Activated CD8-positive, alpha-beta T cell treated with anti-CD3 and anti-CD28 coated beads, Interleukin-2, amount 10 ng/mL, durations not matched to agents 7 days and 5 days (primary cell): ENCODE data around the gene B3GALNT2. TPM values are rescaled to one million over a fixed set of nuclear protein-coding genes. Genes with fewer than 3 reads are reported as not detected.
"Not testable (repeated sequence)": the region's sequence is repeated elsewhere in the genome, so short reads cannot be mapped to it uniquely, and the experiment has no call there.

Experiments
- ATAC-seq: fragments of 150-1000 bp; cut with Tn5 transposase; one replicate; pipeline ENCODE4 v1.10.0; 2021; ENCODE audit warnings: moderate library complexity
- CTCF ChIA-PET: fragments of 350-600 bp; sonication (Branson Sonifier 250); formaldehyde crosslinking; loops from one replicate; lab custom pipeline; 2021; ENCODE audit warnings: antibody characterized with exemption; lab: Charles Lee
- POLR2A ChIA-PET: fragments of 350-600 bp; sonication (Branson Sonifier 250); formaldehyde crosslinking; loops from one replicate; lab custom pipeline; 2021; ENCODE audit warnings: antibody characterized with exemption; lab: Charles Lee
- DNase-seq: peaks from one replicate; pipeline ENCODE4 v3.0.0-alpha.2; 2020
- H3K27ac Mint-ChIP-seq: one replicate; pipeline ENCODE4 v1.8.0; 2021; ENCODE audit warnings: mild to moderate bottlenecking, mixed read lengths
- H3K27me3 Mint-ChIP-seq: one replicate; pipeline ENCODE4 v1.8.0; 2021; ENCODE audit warnings: low read depth, mixed read lengths
- H3K36me3 Mint-ChIP-seq: one replicate; pipeline ENCODE4 v1.8.0; 2021; ENCODE audit warnings: low read depth, mixed read lengths
- H3K4me1 Mint-ChIP-seq: one replicate; pipeline ENCODE4 v1.8.0; 2021; ENCODE audit warnings: low read depth, mixed read lengths
- H3K4me3 Mint-ChIP-seq: one replicate; pipeline ENCODE4 v1.8.0; 2021; ENCODE audit warnings: mild to moderate bottlenecking, mixed read lengths
- H3K9me3 Mint-ChIP-seq: one replicate; pipeline ENCODE4 v1.8.0; 2022; ENCODE audit warnings: mixed read lengths; ENCODE audit not compliant: insufficient read depth
- total RNA-seq, 2 experiments: library from RNA; stranded (reverse); gene quantifications; one replicate each; pipeline ENCODE4 v1.2.3, GENCODE V29; 2021

Gene B3GALNT2
- total RNA-seq, 2 experiments from 2014 or later: 12.9 to 13.0 TPM

DNA sequence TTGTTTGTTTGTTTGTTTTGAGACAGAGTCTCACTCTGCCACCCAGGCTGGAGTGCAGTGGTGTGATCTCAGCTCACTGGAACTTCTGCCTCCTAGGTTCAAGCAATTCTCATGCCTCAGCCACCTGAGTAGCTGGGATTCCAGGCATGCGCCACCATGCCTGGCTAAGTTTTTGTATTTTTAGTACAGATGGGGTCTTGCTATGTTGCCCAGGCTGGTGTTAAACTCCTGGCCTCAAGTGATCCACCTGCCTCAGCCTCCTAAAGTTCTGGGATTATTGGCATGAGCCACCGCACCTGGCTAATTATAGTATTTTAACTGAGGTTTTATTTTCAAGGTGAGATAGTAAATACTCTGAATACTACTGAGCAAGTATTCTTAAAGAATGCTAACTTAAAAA is 34.4 kb downstream of the B3GALNT2 start:
- POLR2A ChIA-PET, H3K27ac Mint-ChIP-seq, CTCF ChIA-PET, H3K36me3 Mint-ChIP-seq, H3K4me1 Mint-ChIP-seq, H3K4me3 Mint-ChIP-seq, ATAC-seq, H3K9me3 Mint-ChIP-seq, DNase-seq, H3K27me3 Mint-ChIP-seq: not testable (repeated sequence)

DNA sequence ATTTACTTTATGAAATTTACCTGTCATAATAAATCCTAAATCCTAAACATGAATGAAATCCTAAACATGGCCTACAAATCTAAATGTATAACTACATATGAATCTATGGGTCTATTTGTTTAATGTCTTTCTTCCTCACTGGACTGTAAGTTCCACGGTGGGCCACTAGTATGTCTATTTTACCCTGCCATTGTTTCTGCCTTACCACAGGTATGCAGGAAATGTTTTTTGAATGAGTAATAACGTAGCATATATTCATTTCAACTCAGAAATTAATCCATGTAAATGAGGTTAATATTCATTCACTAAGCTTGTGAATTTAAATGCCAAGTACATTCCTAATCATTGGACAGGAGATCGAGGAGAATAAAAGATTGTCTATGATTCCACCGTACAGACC is 35.3 kb downstream of the B3GALNT2 start:
- no peaks in the 10 kb centered on the region for H3K9me3 Mint-ChIP-seq
- H3K27ac Mint-ChIP-seq: no peak overlapping the region
- POLR2A ChIA-PET: no interaction called here
- no peaks in the 10 kb centered on the region for H3K27me3 Mint-ChIP-seq
- no peak for DNase-seq
- no peak for ATAC-seq
- CTCF ChIA-PET: interaction anchor here (0.6 kb wide), 2 partner anchors 34 to 1041 kb away, joined by 3 to 4 read pairs; no protein-coding TSS in a partner anchor
- H3K4me1 Mint-ChIP-seq: peaks cover 10% of the 10 kb centered on the region
- H3K4me3 Mint-ChIP-seq: no peak overlapping the region
- H3K36me3 Mint-ChIP-seq: peaks cover 14% of the 10 kb centered on the region

DNA sequence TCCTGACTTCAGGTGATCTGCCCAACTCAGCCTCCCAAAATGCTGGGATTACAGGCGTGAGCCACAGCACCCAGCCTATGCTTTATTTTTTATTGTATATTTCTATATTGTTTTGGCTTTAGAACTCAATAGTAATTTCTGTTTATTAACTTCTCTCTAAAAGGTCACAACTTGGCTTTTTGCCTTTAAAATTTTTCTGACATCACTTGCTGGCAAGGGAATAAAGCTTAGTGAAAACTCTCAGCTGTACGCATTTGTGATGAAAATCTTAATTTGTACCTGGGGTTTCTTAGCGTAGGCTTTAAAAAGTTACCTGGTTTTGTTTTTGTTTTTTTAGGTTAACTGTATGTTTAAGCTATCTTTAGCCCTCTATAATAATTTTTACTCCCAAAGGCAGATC is 36.2 kb downstream of the B3GALNT2 start:
- POLR2A ChIA-PET: no interaction called here
- H3K27me3 Mint-ChIP-seq: no peaks in the 10 kb centered on the region
- H3K9me3 Mint-ChIP-seq: no peaks in the 10 kb centered on the region
- ATAC-seq (no peak), DNase-seq (no peak)
- H3K4me1 Mint-ChIP-seq: peaks cover 11% of the 10 kb centered on the region
- no peak overlapping the region for H3K27ac Mint-ChIP-seq
- peaks cover 16% of the 10 kb centered on the region for H3K36me3 Mint-ChIP-seq
- CTCF ChIA-PET: interaction anchor here (0.9 kb wide), 1 partner anchor 37 kb away, joined by 3 read pairs; no protein-coding TSS in a partner anchor
- H3K4me3 Mint-ChIP-seq: no peak overlapping the region

DNA sequence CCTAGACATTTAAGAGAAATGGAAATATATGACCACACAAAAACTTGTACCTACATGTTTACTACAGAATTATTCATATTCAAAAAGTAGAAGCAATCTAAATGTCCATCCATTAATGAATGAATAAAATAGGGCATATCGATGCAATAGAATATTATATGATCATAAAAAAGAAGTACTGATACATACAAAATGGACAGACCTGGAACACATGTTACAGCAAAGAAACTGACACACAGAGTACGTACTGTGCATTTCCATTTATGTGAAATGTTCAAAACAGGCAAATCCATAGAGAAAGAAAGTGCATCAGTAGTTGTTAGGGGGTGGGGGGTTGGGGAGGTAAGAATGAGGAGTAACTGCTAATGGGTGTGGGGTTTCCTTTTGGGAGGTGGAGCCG is 39.2 kb downstream of the B3GALNT2 start:
- CTCF ChIA-PET: no interaction called here
- Mint-ChIP-seq H3K27ac (no peak overlapping the region), H3K27me3 (no peaks in the 10 kb centered on the region), H3K36me3 (peaks cover 16% of the 10 kb centered on the region), H3K4me3 (no peak overlapping the region), H3K9me3 (no peaks in the 10 kb centered on the region), H3K4me1 (peaks cover 28% of the 10 kb centered on the region)
- ATAC-seq (no peak), DNase-seq (no peak)
- POLR2A ChIA-PET: interaction anchor here (0.7 kb wide), 1 partner anchor 477 kb away, joined by 4 read pairs; no protein-coding TSS in a partner anchor

DNA sequence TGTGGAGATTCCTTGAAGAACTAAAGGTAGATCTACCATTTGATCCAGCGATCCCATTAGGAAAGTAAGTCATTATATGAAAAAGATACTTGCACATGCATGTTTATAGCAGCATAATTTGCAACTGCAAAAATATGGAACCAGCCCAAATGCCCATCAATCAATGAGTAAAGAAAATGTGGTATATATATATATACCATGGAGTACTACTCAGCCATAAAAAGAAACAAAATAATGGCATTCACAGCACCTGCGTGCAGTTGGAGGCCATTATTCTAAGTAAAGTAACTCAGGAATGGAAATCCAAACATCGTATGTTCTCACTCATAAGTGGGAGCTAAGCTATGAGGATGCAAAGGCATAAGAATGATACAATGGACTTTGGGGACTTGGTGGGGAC is 41.4 kb downstream of the B3GALNT2 start:
- H3K4me3 Mint-ChIP-seq, H3K27me3 Mint-ChIP-seq, DNase-seq, CTCF ChIA-PET, ATAC-seq, POLR2A ChIA-PET, H3K9me3 Mint-ChIP-seq: not testable (repeated sequence)
- H3K27ac Mint-ChIP-seq: peak overlapping the region; percentile 60
- peaks cover 28% of the 10 kb centered on the region for H3K4me1 Mint-ChIP-seq
- H3K36me3 Mint-ChIP-seq: peaks cover 12% of the 10 kb centered on the region

DNA sequence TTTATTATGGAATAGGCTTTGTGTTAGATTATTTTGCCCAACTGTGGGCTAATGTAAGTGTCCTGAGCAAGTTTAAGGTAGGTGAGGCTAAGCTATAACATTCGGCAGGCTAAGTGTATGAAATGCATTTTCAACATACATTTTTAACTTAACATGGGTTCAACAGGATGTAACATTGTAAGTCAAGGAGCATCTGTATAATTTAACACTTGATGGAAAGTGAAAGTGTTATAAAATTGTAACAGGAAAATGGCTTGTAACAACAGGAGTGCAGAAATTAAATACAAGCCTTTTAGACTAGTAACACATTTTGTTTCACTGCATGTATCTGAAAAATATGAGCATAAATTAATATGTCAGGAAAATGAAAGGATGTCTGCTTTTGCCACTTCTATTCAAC is 42.3 kb downstream of the B3GALNT2 start:
- Mint-ChIP-seq H3K9me3 (no peaks in the 10 kb centered on the region), H3K4me3 (peak overlapping the region; percentile 7), H3K27ac (peak overlapping the region; percentile 84), H3K36me3 (peaks cover 12% of the 10 kb centered on the region), H3K4me1 (peaks cover 28% of the 10 kb centered on the region), H3K27me3 (no peaks in the 10 kb centered on the region)
- ChIA-PET POLR2A (no interaction called here), CTCF (interaction anchor here (0.7 to 1.9 kb wide), 3 partner anchors 24 to 43 kb away, joined by 3 to 6 read pairs (median 3); partner anchors contain the start of gene B3GALNT2)
- ATAC-seq (no peak), DNase-seq (no peak)

DNA sequence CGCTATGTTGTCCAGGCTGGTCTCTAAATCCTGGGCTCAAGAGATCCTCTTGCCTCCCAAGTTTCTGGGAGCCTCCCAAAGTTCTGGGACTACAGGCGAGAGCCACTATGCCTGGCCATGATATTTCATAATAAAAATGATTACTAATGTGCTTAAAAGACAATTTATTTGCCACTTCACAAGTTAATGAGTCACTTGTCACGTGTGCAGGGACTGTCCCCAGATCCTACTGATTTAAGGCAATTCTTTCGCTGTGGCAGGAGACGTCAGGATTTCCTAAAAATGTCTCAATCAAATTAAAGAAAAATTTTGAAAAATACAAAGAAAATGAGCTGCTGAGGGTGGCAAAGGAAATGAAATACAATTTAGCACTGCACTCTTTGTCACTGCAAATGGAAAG is 43.5 kb downstream of the B3GALNT2 start:
- Mint-ChIP-seq H3K27ac (no peak overlapping the region), H3K4me1 (peaks cover 28% of the 10 kb centered on the region), H3K4me3 (no peak overlapping the region), H3K9me3 (no peaks in the 10 kb centered on the region), H3K36me3 (peaks cover 12% of the 10 kb centered on the region), H3K27me3 (no peaks in the 10 kb centered on the region)
- no peak for DNase-seq
- ChIA-PET CTCF (interaction anchor here (1.4 to 1.9 kb wide), 2 partner anchors 42 to 44 kb away, joined by 3 to 6 read pairs; partner anchors contain the start of gene B3GALNT2), POLR2A (no interaction called here)
- no peak for ATAC-seq

DNA sequence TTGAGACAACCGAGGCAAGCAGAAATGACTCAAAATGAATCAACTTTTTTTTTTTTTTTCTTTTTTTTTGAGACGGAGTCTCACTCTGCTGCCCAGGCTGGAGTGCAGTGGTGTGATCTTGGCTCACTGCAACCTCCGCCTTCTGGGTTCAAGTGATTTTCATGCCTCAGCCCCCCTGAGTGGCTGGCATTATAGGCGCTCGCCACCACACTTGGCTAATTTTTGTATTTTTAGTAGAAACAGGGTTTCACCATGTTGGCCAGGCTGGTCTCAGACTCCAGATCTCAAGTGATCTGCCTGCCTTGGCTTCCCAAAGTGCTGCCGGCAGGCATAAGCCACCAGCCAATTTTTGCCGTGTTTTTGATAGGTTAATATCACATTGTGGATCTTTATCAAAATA is 46.4 kb downstream of the B3GALNT2 start:
- CTCF ChIA-PET, ATAC-seq, DNase-seq, H3K36me3 Mint-ChIP-seq, POLR2A ChIA-PET, H3K27me3 Mint-ChIP-seq, H3K4me3 Mint-ChIP-seq, H3K27ac Mint-ChIP-seq, H3K9me3 Mint-ChIP-seq: not testable (repeated sequence)
- H3K4me1 Mint-ChIP-seq: peaks cover 17% of the 10 kb centered on the region

DNA sequence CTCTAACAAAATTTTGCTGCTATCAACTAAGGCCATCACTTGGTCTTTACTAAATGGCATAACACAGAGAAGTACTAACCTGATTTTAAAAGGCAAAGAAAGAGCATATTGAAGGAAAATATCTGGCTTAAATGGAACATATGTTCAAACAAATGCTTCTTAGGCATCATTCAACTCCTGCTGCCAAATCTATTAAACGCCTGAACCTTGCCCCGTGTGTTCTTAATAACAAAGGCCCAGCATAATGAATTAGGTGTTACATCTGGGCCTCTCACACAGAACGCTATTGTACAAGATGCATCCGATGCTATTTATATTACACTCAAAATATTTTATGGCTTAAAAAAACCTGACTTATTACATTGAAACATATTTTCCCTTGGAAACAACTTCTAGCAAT is 48.4 kb downstream of the B3GALNT2 start:
- H3K9me3 Mint-ChIP-seq: no peaks in the 10 kb centered on the region
- H3K36me3 Mint-ChIP-seq: peaks cover 5% of the 10 kb centered on the region
- H3K4me1 Mint-ChIP-seq: peaks cover 5% of the 10 kb centered on the region
- ATAC-seq (no peak), DNase-seq (no peak)
- no peak overlapping the region for H3K27ac Mint-ChIP-seq
- POLR2A ChIA-PET: interaction anchor here (0.7 kb wide), 1 partner anchor 295 kb away, joined by 5 read pairs; no protein-coding TSS in a partner anchor
- CTCF ChIA-PET: no interaction called here
- no peak overlapping the region for H3K4me3 Mint-ChIP-seq
- no peaks in the 10 kb centered on the region for H3K27me3 Mint-ChIP-seq

DNA sequence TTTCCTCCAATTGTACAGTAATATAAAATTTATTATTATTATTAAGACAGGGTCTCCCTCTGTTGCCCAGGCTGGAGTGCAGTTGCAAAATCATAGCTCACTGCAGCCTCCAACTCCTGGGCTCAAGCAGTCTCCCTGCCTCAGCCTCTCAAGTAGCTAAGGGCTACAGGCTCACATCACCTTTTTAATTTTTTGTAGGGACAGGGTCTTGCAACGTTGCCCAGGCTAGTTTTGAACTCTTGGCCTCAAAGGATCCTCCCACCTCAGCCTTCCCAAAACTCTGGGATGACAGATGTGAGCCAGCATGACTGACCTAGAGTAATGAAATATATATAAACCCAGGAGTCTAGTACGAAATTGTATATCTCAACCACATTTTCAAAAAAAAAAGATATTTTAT is 49.2 kb downstream of the B3GALNT2 start:
- ATAC-seq (no peak), DNase-seq (no peak)
- H3K4me1 Mint-ChIP-seq: no peaks in the 10 kb centered on the region
- POLR2A ChIA-PET: interaction anchor here (0.7 kb wide), 1 partner anchor 295 kb away, joined by 5 read pairs; no protein-coding TSS in a partner anchor
- no peak overlapping the region for H3K27ac Mint-ChIP-seq
- no peak overlapping the region for H3K4me3 Mint-ChIP-seq
- H3K9me3 Mint-ChIP-seq: no peaks in the 10 kb centered on the region
- H3K36me3 Mint-ChIP-seq: peaks cover 12% of the 10 kb centered on the region
- CTCF ChIA-PET: no interaction called here
- H3K27me3 Mint-ChIP-seq: no peaks in the 10 kb centered on the region

DNA sequence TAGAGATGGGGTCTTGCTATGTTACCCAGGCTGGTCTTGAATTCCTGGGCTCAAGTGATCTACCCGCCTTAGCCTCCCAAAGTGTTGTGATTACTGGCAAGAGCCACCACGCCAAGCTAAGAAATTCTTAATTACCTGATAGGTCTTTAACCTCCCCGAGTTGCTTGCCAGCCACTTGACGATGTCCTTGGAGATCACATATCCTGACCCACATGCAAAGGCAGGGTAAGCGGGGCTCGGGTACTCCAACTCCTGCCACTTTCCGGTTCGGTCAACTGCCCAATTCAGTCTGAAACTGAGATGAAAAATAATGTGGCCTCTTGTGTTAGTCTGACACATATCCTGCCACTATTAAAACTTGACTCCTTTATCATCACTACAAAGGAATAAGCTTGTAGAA is 50.2 kb downstream of the B3GALNT2 start:
- CTCF ChIA-PET: no interaction called here
- DNase-seq (no peak), ATAC-seq (no peak)
- Mint-ChIP-seq H3K27me3 (no peaks in the 10 kb centered on the region), H3K27ac (no peak overlapping the region), H3K9me3 (no peaks in the 10 kb centered on the region), H3K4me1 (no peaks in the 10 kb centered on the region), H3K4me3 (no peak overlapping the region), H3K36me3 (peaks cover 20% of the 10 kb centered on the region)
- POLR2A ChIA-PET: no interaction called here

DNA sequence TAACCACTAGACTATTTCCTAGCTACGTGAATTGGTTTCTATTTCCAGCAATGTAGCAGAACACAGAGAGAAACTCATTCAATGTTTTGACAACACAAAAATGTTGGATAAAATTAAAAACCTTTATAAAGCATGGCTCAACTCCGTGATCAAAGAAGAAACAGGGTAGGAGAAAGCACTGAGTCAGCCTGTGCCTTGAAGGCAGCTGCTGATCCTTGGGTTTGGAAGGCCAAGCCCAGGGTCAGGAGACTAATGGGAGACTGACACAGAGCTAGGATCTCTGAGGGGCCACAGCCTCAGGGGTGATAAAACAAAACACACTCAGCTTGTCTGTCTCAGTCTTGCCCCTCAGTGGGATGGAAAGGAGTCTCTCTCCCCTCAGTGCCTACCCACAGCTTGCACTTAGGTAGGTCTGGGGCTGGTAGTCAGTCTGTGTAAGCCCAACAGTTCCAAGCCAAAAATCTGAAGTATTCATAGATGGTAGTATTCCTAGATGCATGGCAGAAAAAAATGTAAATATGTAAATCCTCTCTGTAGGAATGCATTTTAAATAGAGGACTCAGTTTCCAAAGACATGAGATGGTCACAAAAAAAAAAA is 53.3 kb downstream of the B3GALNT2 start:
- CTCF ChIA-PET: interaction anchor here (0.8 to 1.9 kb wide), 3 partner anchors 9 to 63 kb away, joined by 3 to 8 read pairs (median 4); partner anchors contain the start of gene B3GALNT2
- Mint-ChIP-seq H3K4me3 (no peak overlapping the region), H3K27me3 (no peaks in the 10 kb centered on the region), H3K27ac (no peak overlapping the region), H3K9me3 (no peaks in the 10 kb centered on the region), H3K4me1 (no peaks in the 10 kb centered on the region), H3K36me3 (peaks cover 29% of the 10 kb centered on the region)
- ATAC-seq: no peak
- POLR2A ChIA-PET: interaction anchor here (0.9 kb wide), 1 partner anchor 54 kb away, joined by 3 read pairs; the partner anchor contains the start of gene B3GALNT2
- DNase-seq: no peak
